ENCODE data around the gene MYH11.
"Not testable (repeated sequence)": the region's sequence is repeated elsewhere in the genome, so short reads cannot be mapped to it uniquely, and the experiment has no call there.

Gene MYH11

GRCh38 chr16:15686287-15686686 is 170.5 kb downstream of the MYH11 start:
- DNase-seq (ENCODE audit: extremely low spot score): no peak
- POLR2A ChIA-PET: no interaction called here
- no peak for TF ChIP-seq CTCF (IDR thresholded peaks at IDR 0.05; ENCODE audit: control extremely low read depth, extremely low read depth, low read depth, missing control alignments)
- CTCF ChIA-PET: interaction anchor here (1.6 kb wide), 1 partner anchor 14 kb away, joined by 3 read pairs; no protein-coding TSS in a partner anchor

GRCh38 chr16:15682105-15682570 is 174.7 kb downstream of the MYH11 start:
- TF ChIP-seq CTCF (IDR thresholded peaks at IDR 0.05; ENCODE audit: control extremely low read depth, extremely low read depth, low read depth, missing control alignments): peak; percentile 17
- CTCF ChIA-PET: interaction anchor here (1.4 to 2.8 kb wide), 3 partner anchors 10 to 40 kb away, joined by 8 to 12 read pairs (median 8); no protein-coding TSS in a partner anchor
- no peak for DNase-seq (ENCODE audit: extremely low spot score)
- POLR2A ChIA-PET: no interaction called here

- ChIA-PET CTCF (interaction anchor here (1.1 kb wide), 1 partner anchor 12 kb away, joined by 3 read pairs; no protein-coding TSS in a partner anchor), POLR2A (no interaction called here)
- no peak for DNase-seq (ENCODE audit: extremely low spot score)
- no peak for TF ChIP-seq CTCF (IDR thresholded peaks at IDR 0.05; ENCODE audit: control extremely low read depth, extremely low read depth, low read depth, missing control alignments)
These were observed 179.4 kb downstream of the MYH11 start for GRCh38 chr16:15677447-15677846.

GRCh38 chr16:15676506-15676905 is 180.3 kb downstream of the MYH11 start:
- CTCF ChIA-PET: interaction anchor here (1.1 kb wide), 1 partner anchor 11 kb away, joined by 3 read pairs; no protein-coding TSS in a partner anchor
- POLR2A ChIA-PET: no interaction called here
- TF ChIP-seq CTCF (IDR thresholded peaks at IDR 0.05; ENCODE audit: control extremely low read depth, extremely low read depth, low read depth, missing control alignments): no peak
- DNase-seq (ENCODE audit: extremely low spot score): no peak

- ChIA-PET CTCF (no interaction called here), POLR2A (interaction anchor here (1.1 kb wide), 1 partner anchor 16 kb away, joined by 4 read pairs; no protein-coding TSS in a partner anchor)
- no peak for TF ChIP-seq CTCF (IDR thresholded peaks at IDR 0.05; ENCODE audit: control extremely low read depth, extremely low read depth, low read depth, missing control alignments)
- no peak for DNase-seq (ENCODE audit: extremely low spot score)
These were observed 182.3 kb downstream of the MYH11 start for GRCh38 chr16:15674571-15674970.

GRCh38 chr16:15672514-15673167 is 184.2 kb downstream of the MYH11 start:
- DNase-seq (ENCODE audit: extremely low spot score): no peak
- CTCF ChIA-PET: interaction anchor here (1.0 to 2.8 kb wide), 4 partner anchors 9 to 245 kb away, joined by 3 to 12 read pairs (median 6); no protein-coding TSS in a partner anchor
- TF ChIP-seq CTCF (IDR thresholded peaks at IDR 0.05; ENCODE audit: control extremely low read depth, extremely low read depth, low read depth, missing control alignments): no peak
- POLR2A ChIA-PET: no interaction called here

GRCh38 chr16:15672127-15672513 is 184.7 kb downstream of the MYH11 start:
- CTCF ChIA-PET: interaction anchor here (1.0 to 3.4 kb wide), 5 partner anchors 9 to 244 kb away, joined by 3 to 13 read pairs (median 9); no protein-coding TSS in a partner anchor
- DNase-seq (ENCODE audit: extremely low spot score); POLR2A ChIA-PET: not testable (repeated sequence)
